ENCODE measurements around the gene ELMO1.
A peak's percentile ranks its signal among the peaks of the same experiment; 100 is the strongest.

Gene ELMO1

GRCh38 chr7:37419496-37419895 lies 29.2 kb downstream of the ELMO1 start:
- Histone ChIP-seq H3K79me2 (ENCODE audit: control insufficient read depth, insufficient read depth, low read length) (peaks cover 2% of the 10 kb centered on the region), H2BK5ac (ENCODE audit: low read length) (no peak overlapping the region), H3K4ac (ENCODE audit: low read depth, low read length) (no peak overlapping the region), H3K23ac (ENCODE audit: low read length) (no peak overlapping the region), H2BK120ac (ENCODE audit: low read depth, low read length) (no peak overlapping the region), H3K4me1 (ENCODE audit: control insufficient read depth, low read depth, low read length) (peaks cover 15% of the 10 kb centered on the region), H3K36me3 (ENCODE audit: control insufficient read depth, insufficient read depth, low read length) (no peaks in the 10 kb centered on the region), H3K4me2 (ENCODE audit: low read length) (no peak overlapping the region), H2AK5ac (ENCODE audit: low read length) (no peak overlapping the region), H3K56ac (ENCODE audit: low read length) (no peak overlapping the region), H3K9ac (ENCODE audit: low read length) (no peak overlapping the region), H3K27me3 (ENCODE audit: insufficient read depth, low read length, poor library complexity) (no peaks in the 10 kb centered on the region), H4K5ac (ENCODE audit: low read length) (no peak overlapping the region), H3K18ac (ENCODE audit: low read length) (no peak overlapping the region), H4K8ac (ENCODE audit: low read depth, low read length) (no peak overlapping the region), H2BK15ac (replicated peaks; ENCODE audit: low read depth) (no peak overlapping the region), H3K79me1 (ENCODE audit: low read length) (peaks cover 11% of the 10 kb centered on the region), H3K4me3 (ENCODE audit: low read length) (no peak overlapping the region), H3K27ac (ENCODE audit: low read depth, low read length) (no peak overlapping the region)
- DNase-seq = no peak

GRCh38 chr7:37418381-37418780 lies 30.3 kb downstream of the ELMO1 start:
- no peak overlapping the region for H3K4me2 ChIP-seq (ENCODE audit: low read length)
- H3K36me3 ChIP-seq (ENCODE audit: control insufficient read depth, insufficient read depth, low read length) = no peaks in the 10 kb centered on the region
- no peak overlapping the region for H4K5ac ChIP-seq (ENCODE audit: low read length)
- H3K9ac ChIP-seq (ENCODE audit: low read length) = no peak overlapping the region
- H3K4ac ChIP-seq (ENCODE audit: low read depth, low read length) = no peak overlapping the region
- no peak overlapping the region for H4K8ac ChIP-seq (ENCODE audit: low read depth, low read length)
- no peak overlapping the region for H2BK120ac ChIP-seq (ENCODE audit: low read depth, low read length)
- no peak for DNase-seq
- peaks cover 2% of the 10 kb centered on the region for H3K79me2 ChIP-seq (ENCODE audit: control insufficient read depth, insufficient read depth, low read length)
- H3K4me1 ChIP-seq (ENCODE audit: control insufficient read depth, low read depth, low read length) = peaks cover 15% of the 10 kb centered on the region
- no peak overlapping the region for H3K27ac ChIP-seq (ENCODE audit: low read depth, low read length)
- no peak overlapping the region for H3K4me3 ChIP-seq (ENCODE audit: low read length)
- H3K18ac ChIP-seq (ENCODE audit: low read length) = no peak overlapping the region
- no peak overlapping the region for H3K23ac ChIP-seq (ENCODE audit: low read length)
- no peak overlapping the region for H2AK5ac ChIP-seq (ENCODE audit: low read length)
- H3K79me1 ChIP-seq (ENCODE audit: low read length) = peaks cover 11% of the 10 kb centered on the region
- H2BK5ac ChIP-seq (ENCODE audit: low read length) = no peak overlapping the region
- no peak overlapping the region for H2BK15ac ChIP-seq (replicated peaks; ENCODE audit: low read depth)
- no peaks in the 10 kb centered on the region for H3K27me3 ChIP-seq (ENCODE audit: insufficient read depth, low read length, poor library complexity)
- H3K56ac ChIP-seq (ENCODE audit: low read length) = peak overlapping the region; percentile 28
- WGBS (ENCODE audit: extremely low coverage, insufficient coverage, low lambda C conversion rate) = no CpG with 5 or more reads among the region's 6 CpGs

DNA sequence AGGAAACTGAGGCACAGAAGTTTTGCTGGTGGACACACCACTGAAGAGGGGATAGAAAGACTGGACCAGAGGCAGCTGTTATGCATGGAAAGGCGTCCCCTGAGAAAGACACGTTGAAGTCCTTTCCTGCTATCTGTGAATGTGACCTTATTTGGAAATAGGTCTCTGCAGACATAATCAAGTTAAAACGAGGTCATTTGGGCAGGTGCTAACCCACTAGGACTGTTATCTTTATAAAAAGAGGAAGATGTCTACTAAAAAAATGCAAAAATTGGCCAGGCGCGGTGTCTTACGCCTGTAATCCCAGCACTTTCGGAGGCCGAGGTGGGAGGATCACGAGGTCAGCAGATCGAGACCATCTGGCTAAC lies 31.6 kb downstream of the ELMO1 start:
- Histone ChIP-seq H3K36me3 (ENCODE audit: control insufficient read depth, insufficient read depth, low read length) (no peaks in the 10 kb centered on the region), H3K79me1 (ENCODE audit: low read length) (peaks cover 11% of the 10 kb centered on the region), H3K79me2 (ENCODE audit: control insufficient read depth, insufficient read depth, low read length) (peaks cover 2% of the 10 kb centered on the region), H3K4ac (ENCODE audit: low read depth, low read length) (no peak overlapping the region), H3K4me3 (ENCODE audit: low read length) (no peak overlapping the region), H2BK5ac (ENCODE audit: low read length) (no peak overlapping the region), H3K56ac (ENCODE audit: low read length) (no peak overlapping the region), H4K8ac (ENCODE audit: low read depth, low read length) (no peak overlapping the region), H3K9ac (ENCODE audit: low read length) (no peak overlapping the region), H2AK5ac (ENCODE audit: low read length) (no peak overlapping the region), H2BK120ac (ENCODE audit: low read depth, low read length) (no peak overlapping the region), H2BK15ac (replicated peaks; ENCODE audit: low read depth) (no peak overlapping the region), H3K18ac (ENCODE audit: low read length) (no peak overlapping the region), H3K4me2 (ENCODE audit: low read length) (no peak overlapping the region), H3K27ac (ENCODE audit: low read depth, low read length) (no peak overlapping the region), H3K23ac (ENCODE audit: low read length) (no peak overlapping the region), H3K4me1 (ENCODE audit: control insufficient read depth, low read depth, low read length) (peaks cover 13% of the 10 kb centered on the region), H4K5ac (ENCODE audit: low read length) (no peak overlapping the region), H3K27me3 (ENCODE audit: insufficient read depth, low read length, poor library complexity) (no peaks in the 10 kb centered on the region)
- no CpG with 5 or more reads among the region's 10 CpGs for WGBS (ENCODE audit: extremely low coverage, insufficient coverage, low lambda C conversion rate)
- DNase-seq = no peak

GRCh38 chr7:37416378-37417106 lies 32.1 kb downstream of the ELMO1 start:
- Histone ChIP-seq H3K23ac (ENCODE audit: low read length) (no peak overlapping the region), H3K4me2 (ENCODE audit: low read length) (no peak overlapping the region), H4K8ac (ENCODE audit: low read depth, low read length) (no peak overlapping the region), H2AK5ac (ENCODE audit: low read length) (no peak overlapping the region), H3K4me3 (ENCODE audit: low read length) (no peak overlapping the region), H2BK120ac (ENCODE audit: low read depth, low read length) (no peak overlapping the region), H3K4me1 (ENCODE audit: control insufficient read depth, low read depth, low read length) (peaks cover 7% of the 10 kb centered on the region), H2BK5ac (ENCODE audit: low read length) (no peak overlapping the region), H4K5ac (ENCODE audit: low read length) (no peak overlapping the region), H3K27me3 (ENCODE audit: insufficient read depth, low read length, poor library complexity) (no peaks in the 10 kb centered on the region), H3K27ac (ENCODE audit: low read depth, low read length) (no peak overlapping the region), H3K18ac (ENCODE audit: low read length) (no peak overlapping the region), H3K9ac (ENCODE audit: low read length) (no peak overlapping the region), H3K56ac (ENCODE audit: low read length) (no peak overlapping the region), H2BK15ac (replicated peaks; ENCODE audit: low read depth) (no peak overlapping the region), H3K79me1 (ENCODE audit: low read length) (peaks cover 11% of the 10 kb centered on the region), H3K36me3 (ENCODE audit: control insufficient read depth, insufficient read depth, low read length) (no peaks in the 10 kb centered on the region), H3K79me2 (ENCODE audit: control insufficient read depth, insufficient read depth, low read length) (peaks cover 2% of the 10 kb centered on the region), H3K4ac (ENCODE audit: low read depth, low read length) (no peak overlapping the region)
- no peak for DNase-seq
- WGBS (ENCODE audit: extremely low coverage, insufficient coverage, low lambda C conversion rate) = no CpG with 5 or more reads among the region's 6 CpGs

DNA sequence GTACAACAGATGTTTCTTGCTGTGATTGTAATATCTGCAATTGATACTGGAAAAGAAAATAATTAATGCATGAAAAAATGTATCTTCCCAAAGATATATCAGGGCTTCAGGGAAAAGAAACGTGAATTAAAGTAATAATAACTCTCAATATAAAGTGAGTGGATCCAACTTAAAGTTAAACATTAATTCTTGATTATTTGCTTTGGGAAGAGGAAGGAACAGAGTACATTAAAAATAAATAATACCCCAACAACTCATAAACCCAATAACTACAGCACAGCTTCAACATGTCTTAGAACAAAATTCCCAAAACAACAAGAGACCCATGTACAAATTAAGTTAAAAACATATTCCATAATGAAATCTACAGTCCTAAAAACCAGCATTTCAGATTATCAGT lies 33.0 kb downstream of the ELMO1 start:
- H3K4ac ChIP-seq (ENCODE audit: low read depth, low read length) = no peak overlapping the region
- H3K36me3 ChIP-seq (ENCODE audit: control insufficient read depth, insufficient read depth, low read length) = no peaks in the 10 kb centered on the region
- no peak overlapping the region for H2BK120ac ChIP-seq (ENCODE audit: low read depth, low read length)
- DNase-seq = no peak
- no peak overlapping the region for H3K4me2 ChIP-seq (ENCODE audit: low read length)
- no peak overlapping the region for H3K18ac ChIP-seq (ENCODE audit: low read length)
- H3K27ac ChIP-seq (ENCODE audit: low read depth, low read length) = no peak overlapping the region
- no peak overlapping the region for H3K56ac ChIP-seq (ENCODE audit: low read length)
- H4K8ac ChIP-seq (ENCODE audit: low read depth, low read length) = no peak overlapping the region
- no peaks in the 10 kb centered on the region for H3K27me3 ChIP-seq (ENCODE audit: insufficient read depth, low read length, poor library complexity)
- H3K79me1 ChIP-seq (ENCODE audit: low read length) = peaks cover 10% of the 10 kb centered on the region
- no peak overlapping the region for H2BK15ac ChIP-seq (replicated peaks; ENCODE audit: low read depth)
- H3K23ac ChIP-seq (ENCODE audit: low read length) = no peak overlapping the region
- H3K4me3 ChIP-seq (ENCODE audit: low read length) = no peak overlapping the region
- peaks cover 7% of the 10 kb centered on the region for H3K4me1 ChIP-seq (ENCODE audit: control insufficient read depth, low read depth, low read length)
- peaks cover 2% of the 10 kb centered on the region for H3K79me2 ChIP-seq (ENCODE audit: control insufficient read depth, insufficient read depth, low read length)
- H2BK5ac ChIP-seq (ENCODE audit: low read length) = no peak overlapping the region
- no peak overlapping the region for H2AK5ac ChIP-seq (ENCODE audit: low read length)
- no peak overlapping the region for H3K9ac ChIP-seq (ENCODE audit: low read length)
- no peak overlapping the region for H4K5ac ChIP-seq (ENCODE audit: low read length)
- WGBS (ENCODE audit: extremely low coverage, insufficient coverage, low lambda C conversion rate) = no CpG with 5 or more reads among the region's 1 CpG

- Histone ChIP-seq H3K4ac (ENCODE audit: low read depth, low read length) (no peak overlapping the region), H3K4me1 (ENCODE audit: control insufficient read depth, low read depth, low read length) (peaks cover 7% of the 10 kb centered on the region), H2BK15ac (replicated peaks; ENCODE audit: low read depth) (no peak overlapping the region), H2AK5ac (ENCODE audit: low read length) (no peak overlapping the region), H3K27ac (ENCODE audit: low read depth, low read length) (no peak overlapping the region), H2BK120ac (ENCODE audit: low read depth, low read length) (no peak overlapping the region), H3K18ac (ENCODE audit: low read length) (no peak overlapping the region), H3K4me2 (ENCODE audit: low read length) (no peak overlapping the region), H3K36me3 (ENCODE audit: control insufficient read depth, insufficient read depth, low read length) (no peaks in the 10 kb centered on the region), H3K56ac (ENCODE audit: low read length) (no peak overlapping the region), H3K9ac (ENCODE audit: low read length) (no peak overlapping the region), H2BK5ac (ENCODE audit: low read length) (no peak overlapping the region), H4K5ac (ENCODE audit: low read length) (no peak overlapping the region), H3K79me1 (ENCODE audit: low read length) (peaks cover 5% of the 10 kb centered on the region), H3K27me3 (ENCODE audit: insufficient read depth, low read length, poor library complexity) (no peaks in the 10 kb centered on the region), H4K8ac (ENCODE audit: low read depth, low read length) (peak overlapping the region; percentile 77), H3K4me3 (ENCODE audit: low read length) (no peak overlapping the region), H3K23ac (ENCODE audit: low read length) (no peak overlapping the region), H3K79me2 (ENCODE audit: control insufficient read depth, insufficient read depth, low read length) (no peaks in the 10 kb centered on the region)
- no CpG with 5 or more reads among the region's 5 CpGs for WGBS (ENCODE audit: extremely low coverage, insufficient coverage, low lambda C conversion rate)
- no peak for DNase-seq
Measured at GRCh38 chr7:37414352-37414983, 34.2 kb downstream of the ELMO1 start.
